H9 (cell line): ENCODE data around the gene TMCO6. TPM values are rescaled to one million over a fixed set of nuclear protein-coding genes. Genes with fewer than 3 reads are reported as not detected.

Experiments used
- DNase-seq: peaks from one replicate; pipeline ENCODE4 v3.0.0-alpha.2; 2017
- H2AFZ ChIP-seq: one replicate; pipeline ENCODE4 v1.6.1; 2013; ENCODE audit warnings: mild to moderate bottlenecking, low read length, control low read depth, moderate library complexity
- H2AK5ac ChIP-seq: 2 replicates; pipeline ENCODE4 v1.6.1; 2013; ENCODE audit warnings: low read length, control low read depth, mixed read lengths; ENCODE audit not compliant: insufficient read length
- H2BK120ac ChIP-seq: one replicate; pipeline ENCODE4 v1.6.1; 2013; ENCODE audit warnings: low read depth, mild to moderate bottlenecking, low read length, control low read depth, inconsistent platforms; ENCODE audit not compliant: poor library complexity, severe bottlenecking
- H2BK12ac ChIP-seq: 2 replicates; pipeline ENCODE4 v1.6.1; 2013; ENCODE audit warnings: low read length, control low read depth, mixed read lengths, low read depth; ENCODE audit not compliant: insufficient read length
- H2BK15ac ChIP-seq: 2 replicates; pipeline ENCODE4 v1.6.1; 2013; ENCODE audit warnings: low read depth, low read length, control low read depth
- H2BK20ac ChIP-seq: one replicate; pipeline ENCODE4 v1.6.1; 2013; ENCODE audit warnings: low read depth, mild to moderate bottlenecking, low read length, control low read depth, inconsistent platforms; ENCODE audit not compliant: poor library complexity, severe bottlenecking
- H2BK5ac ChIP-seq: 2 replicates; pipeline ENCODE4 v1.6.1; 2013; ENCODE audit warnings: low read length, control low read depth, mixed read lengths; ENCODE audit not compliant: insufficient read length
- H3K14ac ChIP-seq: 2 replicates; pipeline ENCODE4 v1.6.1; 2013; ENCODE audit warnings: low read length, control low read depth; ENCODE audit not compliant: insufficient read depth
- H3K18ac ChIP-seq: 2 replicates; pipeline ENCODE4 v1.6.1; 2013; ENCODE audit warnings: low read depth, mild to moderate bottlenecking, mixed read lengths, low read length, control low read depth; ENCODE audit not compliant: insufficient read length
- H3K23ac ChIP-seq: 2 replicates; pipeline ENCODE4 v1.6.1; 2013; ENCODE audit warnings: low read length, control low read depth, mixed read lengths, low read depth; ENCODE audit not compliant: insufficient read length
- H3K23me2 ChIP-seq: 2 replicates; pipeline ENCODE4 v1.6.1; 2013; ENCODE audit warnings: low read depth, mild to moderate bottlenecking, mixed read lengths, low read length, control low read depth; ENCODE audit not compliant: insufficient read length, poor library complexity, severe bottlenecking
- H3K27ac ChIP-seq: 2 replicates; pipeline ENCODE4 v1.5.1; 2013; ENCODE audit warnings: low read length, control low read depth, mixed read lengths, low read depth; ENCODE audit not compliant: insufficient read length
- H3K27me3 ChIP-seq: 2 replicates; pipeline ENCODE4 v1.6.1; 2013; ENCODE audit warnings: low read length, control low read depth, inconsistent platforms; ENCODE audit not compliant: insufficient read depth
- H3K4ac ChIP-seq: 2 replicates; pipeline ENCODE4 v1.6.1; 2013; ENCODE audit warnings: low read depth, mild to moderate bottlenecking, control low read depth, inconsistent platforms, low read length, moderate library complexity
- H3K4me1 ChIP-seq: 2 replicates; pipeline ENCODE4 v1.6.1; 2013; ENCODE audit warnings: low read length, control low read depth, inconsistent platforms; ENCODE audit not compliant: insufficient read depth
- H3K4me2 ChIP-seq: 2 replicates; pipeline ENCODE4 v1.6.1; 2013; ENCODE audit warnings: low read length, control low read depth, mixed read lengths; ENCODE audit not compliant: insufficient read length, insufficient read depth
- H3K56ac ChIP-seq: 2 replicates; pipeline ENCODE4 v1.6.1; 2013; ENCODE audit warnings: low read depth, mild to moderate bottlenecking, mixed read lengths, low read length, control low read depth; ENCODE audit not compliant: insufficient read length
- H3K79me1 ChIP-seq: 2 replicates; pipeline ENCODE4 v1.6.1; 2013; ENCODE audit warnings: low read depth, mild to moderate bottlenecking, moderate library complexity, low read length, control low read depth, inconsistent platforms; ENCODE audit not compliant: insufficient read depth, poor library complexity, severe bottlenecking
- H3K79me2 ChIP-seq: 2 replicates; pipeline ENCODE4 v1.6.1; 2013; ENCODE audit warnings: low read length, control low read depth, inconsistent platforms; ENCODE audit not compliant: insufficient read depth
- H3K9ac ChIP-seq: 2 replicates; pipeline ENCODE4 v1.6.1; 2013; ENCODE audit warnings: low read length, control low read depth, mixed read lengths; ENCODE audit not compliant: insufficient read length; ENCODE audit errors: extremely low read depth
- H3K9me3 ChIP-seq: one replicate; pipeline ENCODE4 v1.6.1; 2013; ENCODE audit warnings: low read depth, low read length, inconsistent platforms; ENCODE audit not compliant: control insufficient read depth
- H3T11ph ChIP-seq: one replicate; pipeline ENCODE4 v1.6.1; 2013; ENCODE audit warnings: mild to moderate bottlenecking, low read length, control low read depth, inconsistent platforms
- H4K20me1 ChIP-seq: one replicate; pipeline ENCODE4 v1.6.1; 2013; ENCODE audit not compliant: control insufficient read depth, insufficient read length, insufficient read depth
- H4K5ac ChIP-seq: 2 replicates; pipeline ENCODE4 v1.6.1; 2013; ENCODE audit warnings: low read depth, mild to moderate bottlenecking, mixed read lengths, low read length, control low read depth; ENCODE audit not compliant: insufficient read length
- H4K8ac ChIP-seq: replicated peaks from 2 replicates; pipeline ENCODE4 v1.6.1; 2013; ENCODE audit warnings: low read length, control low read depth, mixed read lengths, low read depth; ENCODE audit not compliant: insufficient read length
- H4K91ac ChIP-seq: 2 replicates; pipeline ENCODE4 v1.6.1; 2013; ENCODE audit warnings: low read depth, mild to moderate bottlenecking, moderate library complexity, mixed read lengths, low read length, control low read depth; ENCODE audit not compliant: insufficient read length
- H3K27ac Mint-ChIP-seq, 3 experiments: 2 replicates in 2 of 3; 3 replicates in 1 of 3; pipeline ENCODE4 v1.8.0; 2020 to 2021; ENCODE audit warnings: mixed read lengths in 3 of 3, mild to moderate bottlenecking in 1 of 3, moderate library complexity in 1 of 3
- H3K27me3 Mint-ChIP-seq: 2 replicates; pipeline ENCODE4 v1.8.0; 2021; ENCODE audit warnings: low read depth, mild to moderate bottlenecking, moderate library complexity, mixed read lengths
- H3K36me3 Mint-ChIP-seq, 3 experiments: 2 replicates in 2 of 3; 3 replicates in 1 of 3; pipeline ENCODE4 v1.8.0; 2020 to 2021; ENCODE audit warnings: low read depth in 3 of 3, mixed read lengths in 3 of 3; ENCODE audit not compliant: insufficient read depth in 1 of 3
- H3K4me1 Mint-ChIP-seq, 2 experiments: 2 replicates each; pipeline ENCODE4 v1.8.0; 2020; ENCODE audit warnings: mixed read lengths in 2 of 2
- H3K4me3 Mint-ChIP-seq, 2 experiments: 2 replicates in 1 of 2; 3 replicates in 1 of 2; pipeline ENCODE4 v1.8.0; 2020 to 2021; ENCODE audit warnings: mild to moderate bottlenecking in 2 of 2, mixed read lengths in 2 of 2, moderate library complexity in 1 of 2
- H3K9me3 Mint-ChIP-seq, 2 experiments: 2 replicates in 1 of 2; 3 replicates in 1 of 2; pipeline ENCODE4 v1.8.0; 2020; ENCODE audit warnings: mild to moderate bottlenecking in 2 of 2, mixed read lengths in 2 of 2, moderate library complexity in 1 of 2
- WGBS: extraction: QIAGEN DNeasy Blood & Tissue Kit; methylation state at CpG from one replicate; pipeline ENCODE4 v1.1.7; 2013; ENCODE audit warnings: missing lambda C conversion rate, low lambda C conversion rate, mixed read lengths; ENCODE audit not compliant: insufficient read length; ENCODE audit errors: extremely low coverage; 5-methylcytosine and 5-hydroxymethylcytosine counted together
- total RNA-seq: library from RNA; stranded (reverse); gene quantifications from 2 replicates; pipeline ENCODE4 v1.2.1, GENCODE V29; 2021
- TF ChIP-seq, protein P1 (sequence below): fragments of 200-600 bp; sonication (generic); conservative IDR thresholded peaks from 3 replicates; pipeline ENCODE4 v1.8.0; 2021; ENCODE audit warnings: antibody characterized with exemption, mild to moderate bottlenecking

TMCO6 gene
- total RNA-seq, 1 experiment from 2014 or later, result 39.3 TPM

GRCh38 chr5:140641716-140642115 lies 2.5 kb downstream of the TMCO6 start:
- peaks cover 22 to 30% of the 10 kb centered on the region in 2 experiments for H3K4me1 Mint-ChIP-seq

More at GRCh38 chr5:140641716-140642115, 2.5 kb downstream of the TMCO6 start:
- Histone ChIP-seq H2AK5ac (no peak overlapping the region), H2BK15ac (no peak overlapping the region), H2BK5ac (no peak overlapping the region), H3K4me2 (no peak overlapping the region), H2AFZ (no peak overlapping the region), H3K79me2 (no peaks in the 10 kb centered on the region), H3K79me1 (no peaks in the 10 kb centered on the region), H3K9ac (no peak overlapping the region), H4K8ac (no peak overlapping the region), H3K27me3 (no peaks in the 10 kb centered on the region), H3K27ac (no peak overlapping the region), H3K4me1 (no peaks in the 10 kb centered on the region), H4K20me1 (no peaks in the 10 kb centered on the region), H2BK12ac (no peak overlapping the region), H3K56ac (no peak overlapping the region), H3K14ac (no peak overlapping the region), H3T11ph (no peak overlapping the region), H3K18ac (no peak overlapping the region), H2BK120ac (no peak overlapping the region), H4K5ac (no peak overlapping the region), H3K23ac (no peak overlapping the region), H4K91ac (no peak overlapping the region), H3K4ac (no peak overlapping the region), H3K23me2 (peaks cover 8% of the 10 kb centered on the region), H2BK20ac (no peak overlapping the region), H3K9me3 (no peaks in the 10 kb centered on the region)
- no peak for DNase-seq
- Mint-ChIP-seq H3K9me3 (peaks cover 0 to 4% of the 10 kb centered on the region in 2 experiments; a peak in 3 of 5 replicates), H3K27ac (no peak overlapping the region), H3K27me3 (0 out of 2 replicates have a peak, but pooled peaks cover 2% of the 10 kb centered on the region), H3K4me3 (no peak overlapping the region), H3K36me3 (peaks cover 32 to 55% (median 55%) of the 10 kb centered on the region in 3 experiments)
- no CpG with 5 or more reads among the region's 8 CpGs for WGBS
- TF ChIP-seq, protein P1, sequence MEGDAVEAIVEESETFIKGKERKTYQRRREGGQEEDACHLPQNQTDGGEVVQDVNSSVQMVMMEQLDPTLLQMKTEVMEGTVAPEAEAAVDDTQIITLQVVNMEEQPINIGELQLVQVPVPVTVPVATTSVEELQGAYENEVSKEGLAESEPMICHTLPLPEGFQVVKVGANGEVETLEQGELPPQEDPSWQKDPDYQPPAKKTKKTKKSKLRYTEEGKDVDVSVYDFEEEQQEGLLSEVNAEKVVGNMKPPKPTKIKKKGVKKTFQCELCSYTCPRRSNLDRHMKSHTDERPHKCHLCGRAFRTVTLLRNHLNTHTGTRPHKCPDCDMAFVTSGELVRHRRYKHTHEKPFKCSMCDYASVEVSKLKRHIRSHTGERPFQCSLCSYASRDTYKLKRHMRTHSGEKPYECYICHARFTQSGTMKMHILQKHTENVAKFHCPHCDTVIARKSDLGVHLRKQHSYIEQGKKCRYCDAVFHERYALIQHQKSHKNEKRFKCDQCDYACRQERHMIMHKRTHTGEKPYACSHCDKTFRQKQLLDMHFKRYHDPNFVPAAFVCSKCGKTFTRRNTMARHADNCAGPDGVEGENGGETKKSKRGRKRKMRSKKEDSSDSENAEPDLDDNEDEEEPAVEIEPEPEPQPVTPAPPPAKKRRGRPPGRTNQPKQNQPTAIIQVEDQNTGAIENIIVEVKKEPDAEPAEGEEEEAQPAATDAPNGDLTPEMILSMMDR, result no peak
